Measurements from ENCODE around the gene ASIC5.

Gene ASIC5

GRCh38 chr4:155819066-155819465, 47.0 kb downstream of the ASIC5 start:
- DNase-seq (ENCODE audit: low read depth), result no peak
- TF ChIP-seq MYC (IDR thresholded peaks at IDR 0.05; ENCODE audit: low read depth, low read length) (no peak), MAX (IDR thresholded peaks at IDR 0.05; ENCODE audit: low read depth, low read length) (no peak), POLR2A (IDR thresholded peaks at IDR 0.05; ENCODE audit: extremely low read depth, insufficient read length) (no peak), CTCF (IDR thresholded peaks at IDR 0.05; ENCODE audit: low read depth, low read length) (no peak)
- no peak overlapping the region for H3K4me3 ChIP-seq (ENCODE audit: low read depth, low read length)

- no peak for DNase-seq (ENCODE audit: low read depth)
- no peak overlapping the region for H3K4me3 ChIP-seq (ENCODE audit: low read depth, low read length)
- TF ChIP-seq MAX (IDR thresholded peaks at IDR 0.05; ENCODE audit: low read depth, low read length) (no peak), POLR2A (IDR thresholded peaks at IDR 0.05; ENCODE audit: extremely low read depth, insufficient read length) (no peak), MYC (IDR thresholded peaks at IDR 0.05; ENCODE audit: low read depth, low read length) (no peak), CTCF (IDR thresholded peaks at IDR 0.05; ENCODE audit: low read depth, low read length) (no peak)
These were observed 47.4 kb downstream of the ASIC5 start for GRCh38 chr4:155818639-155819038.

- TF ChIP-seq POLR2A (IDR thresholded peaks at IDR 0.05; ENCODE audit: extremely low read depth, insufficient read length), result no peak
- DNase-seq (ENCODE audit: low read depth), result no peak
- no peak overlapping the region for H3K4me3 ChIP-seq (ENCODE audit: low read depth, low read length)
These were observed 55.0 kb downstream of the ASIC5 start for GRCh38 chr4:155811083-155811482.

- DNase-seq (ENCODE audit: low read depth), result peak; percentile 61
- TF ChIP-seq MAX (IDR thresholded peaks at IDR 0.05; ENCODE audit: low read depth, low read length) (no peak), POLR2A (IDR thresholded peaks at IDR 0.05; ENCODE audit: extremely low read depth, insufficient read length) (no peak), MYC (IDR thresholded peaks at IDR 0.05; ENCODE audit: low read depth, low read length) (no peak), CTCF (IDR thresholded peaks at IDR 0.05; ENCODE audit: low read depth, low read length) (peak; percentile 40)
- no peak overlapping the region for H3K4me3 ChIP-seq (ENCODE audit: low read depth, low read length)
These were observed 56.2 kb downstream of the ASIC5 start for GRCh38 chr4:155809835-155810234.

GRCh38 chr4:155807021-155807420, 59.1 kb downstream of the ASIC5 start:
- no peak overlapping the region for H3K4me3 ChIP-seq (ENCODE audit: low read depth, low read length)
- no peak for TF ChIP-seq POLR2A (IDR thresholded peaks at IDR 0.05; ENCODE audit: extremely low read depth, insufficient read length)
- no peak for TF ChIP-seq MYC (IDR thresholded peaks at IDR 0.05; ENCODE audit: low read depth, low read length)
- TF ChIP-seq CTCF (IDR thresholded peaks at IDR 0.05; ENCODE audit: low read depth, low read length), result no peak
- no peak for TF ChIP-seq MAX (IDR thresholded peaks at IDR 0.05; ENCODE audit: low read depth, low read length)
- DNase-seq (ENCODE audit: low read depth), result no peak

GRCh38 chr4:155805016-155805415, 61.1 kb downstream of the ASIC5 start:
- DNase-seq (ENCODE audit: low read depth), result no peak
- H3K4me3 ChIP-seq (ENCODE audit: low read depth, low read length), result no peak overlapping the region
- TF ChIP-seq POLR2A (IDR thresholded peaks at IDR 0.05; ENCODE audit: extremely low read depth, insufficient read length) (no peak), MYC (IDR thresholded peaks at IDR 0.05; ENCODE audit: low read depth, low read length) (no peak), MAX (IDR thresholded peaks at IDR 0.05; ENCODE audit: low read depth, low read length) (no peak), CTCF (IDR thresholded peaks at IDR 0.05; ENCODE audit: low read depth, low read length) (no peak)
